Measurements from ENCODE around the gene NOP9. TPM values are rescaled to one million over a fixed set of nuclear protein-coding genes. Genes with fewer than 3 reads are reported as not detected.

The NOP9 gene, protein sequence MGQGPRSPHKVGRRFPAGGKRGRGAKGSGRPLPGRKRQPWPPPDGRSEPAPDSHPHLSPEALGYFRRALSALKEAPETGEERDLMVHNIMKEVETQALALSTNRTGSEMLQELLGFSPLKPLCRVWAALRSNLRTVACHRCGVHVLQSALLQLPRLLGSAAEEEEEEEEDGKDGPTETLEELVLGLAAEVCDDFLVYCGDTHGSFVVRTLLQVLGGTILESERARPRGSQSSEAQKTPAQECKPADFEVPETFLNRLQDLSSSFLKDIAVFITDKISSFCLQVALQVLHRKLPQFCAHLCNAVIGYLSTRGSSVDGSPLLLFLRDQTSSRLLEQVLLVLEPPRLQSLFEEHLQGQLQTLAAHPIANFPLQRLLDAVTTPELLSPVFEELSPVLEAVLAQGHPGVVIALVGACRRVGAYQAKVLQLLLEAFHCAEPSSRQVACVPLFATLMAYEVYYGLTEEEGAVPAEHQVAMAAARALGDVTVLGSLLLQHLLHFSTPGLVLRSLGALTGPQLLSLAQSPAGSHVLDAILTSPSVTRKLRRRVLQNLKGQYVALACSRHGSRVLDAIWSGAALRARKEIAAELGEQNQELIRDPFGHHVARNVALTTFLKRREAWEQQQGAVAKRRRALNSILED
- 8.8 and 13.8 TPM in 2 replicates for total RNA-seq (2014; rRNA removed; shearing (Covaris generic); ENCODE audit: low replicate concordance)

GRCh38 chr14:24299255-24300191, at the start of gene NOP9, which contains the start of gene DHRS1:
Gene NOP9 (plus strand): TSS chr14:24299850. CDS start chr14:24299955, 105 bp downstream.
Gene DHRS1 (minus strand): TSS chr14:24299780. CDS start chr14:24299106, 674 bp downstream.
- DNase-seq (ENCODE audit: low read depth): peak; percentile 77
- in situ Hi-C loops (cut with HindIII; ENCODE audit: low pct_unique_long_range_greater_than_20kb, low sequenced_read_pairs): no loop called here

DNA sequence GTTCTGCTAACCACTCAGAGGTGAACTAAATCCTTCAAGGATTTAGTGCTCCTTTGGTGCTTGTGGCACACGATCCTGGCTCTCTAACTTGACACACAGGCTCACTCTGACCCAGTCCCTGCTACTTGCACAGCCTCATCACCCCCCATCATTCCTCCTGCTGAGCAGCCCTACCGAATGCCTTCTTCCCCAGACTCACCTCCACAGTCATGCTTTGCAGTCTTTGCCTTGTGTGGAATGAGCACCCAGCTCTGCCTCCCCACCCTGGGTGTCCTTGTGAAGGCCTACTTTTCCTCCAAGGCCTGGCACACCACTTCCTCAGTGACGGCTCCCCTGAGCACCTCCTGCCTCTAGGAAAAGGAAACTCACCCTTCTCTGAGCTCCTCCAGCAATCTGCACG, 49.3 kb upstream of the NOP9 start:
- no peak for DNase-seq (ENCODE audit: low read depth)
- in situ Hi-C loops (cut with HindIII; ENCODE audit: low pct_unique_long_range_greater_than_20kb, low sequenced_read_pairs): no loop called here

DNA sequence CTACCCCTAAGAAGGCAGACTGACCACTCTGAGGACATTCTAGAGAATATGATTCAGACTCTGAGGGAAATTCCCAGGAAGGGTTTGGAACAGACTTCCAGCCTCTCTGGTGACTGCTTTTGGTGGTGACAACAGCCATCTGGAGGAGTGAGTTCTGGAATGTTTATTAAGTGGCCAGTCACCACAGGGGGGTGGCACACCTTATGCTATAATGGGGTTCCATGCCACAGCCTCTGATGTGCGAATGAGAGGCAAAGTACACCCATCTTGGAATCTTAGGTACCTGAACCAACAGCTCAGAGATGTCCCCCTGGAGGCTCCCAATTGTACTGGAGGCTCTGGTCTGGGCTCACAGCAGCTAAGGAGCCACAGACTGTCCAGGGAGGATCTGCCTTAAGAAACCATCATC, 47.8 kb upstream of the NOP9 start:
- in situ Hi-C loops (cut with HindIII; ENCODE audit: low pct_unique_long_range_greater_than_20kb, low sequenced_read_pairs): no loop called here

DNA sequence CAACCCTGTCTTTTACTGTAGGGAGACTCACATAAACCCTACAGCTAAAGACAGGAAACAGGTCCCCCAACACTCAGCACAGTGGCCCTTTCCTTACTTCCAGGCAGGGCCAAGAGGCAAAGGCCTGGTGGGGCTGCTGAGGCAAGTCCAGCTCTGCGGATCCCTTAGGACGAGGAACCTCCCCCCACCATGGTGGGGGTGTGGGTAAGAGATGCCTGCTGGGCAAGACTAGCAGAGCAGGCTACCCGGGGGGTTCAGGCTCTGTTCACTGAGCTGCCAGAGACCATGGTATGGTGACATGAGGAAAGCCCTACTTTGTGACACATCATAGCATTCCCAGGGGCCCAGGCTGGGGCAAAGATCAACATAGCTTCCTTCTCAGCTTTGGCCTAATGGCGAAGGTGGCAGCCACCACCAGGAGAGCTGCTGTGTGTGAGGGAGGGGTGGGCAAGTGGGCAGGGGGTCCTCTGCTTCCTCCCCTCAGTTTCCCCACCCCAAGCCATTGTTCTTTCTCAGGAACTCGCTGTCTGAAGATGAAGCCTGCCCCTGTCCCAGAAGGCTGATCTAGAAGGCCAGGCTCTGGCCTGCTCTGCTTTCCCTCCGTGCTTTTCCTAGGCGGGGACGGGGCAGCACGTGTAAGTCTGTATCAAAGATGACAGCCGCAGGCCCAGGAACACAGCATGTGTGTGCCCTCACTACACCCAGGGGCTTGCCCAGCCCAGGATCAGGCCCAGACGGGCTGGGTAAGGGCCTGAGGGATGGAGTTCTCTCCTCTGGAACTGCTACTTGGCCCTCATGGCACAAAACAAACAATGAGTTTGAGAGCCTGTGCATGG, 47.1 kb upstream of the NOP9 start:
- no peak for DNase-seq (ENCODE audit: low read depth)
- in situ Hi-C loops (cut with HindIII; ENCODE audit: low pct_unique_long_range_greater_than_20kb, low sequenced_read_pairs): no loop called here

More for the DNA sequence above, 47.8 kb upstream of the NOP9 start:
- no peak for DNase-seq (ENCODE audit: low read depth)

DNA sequence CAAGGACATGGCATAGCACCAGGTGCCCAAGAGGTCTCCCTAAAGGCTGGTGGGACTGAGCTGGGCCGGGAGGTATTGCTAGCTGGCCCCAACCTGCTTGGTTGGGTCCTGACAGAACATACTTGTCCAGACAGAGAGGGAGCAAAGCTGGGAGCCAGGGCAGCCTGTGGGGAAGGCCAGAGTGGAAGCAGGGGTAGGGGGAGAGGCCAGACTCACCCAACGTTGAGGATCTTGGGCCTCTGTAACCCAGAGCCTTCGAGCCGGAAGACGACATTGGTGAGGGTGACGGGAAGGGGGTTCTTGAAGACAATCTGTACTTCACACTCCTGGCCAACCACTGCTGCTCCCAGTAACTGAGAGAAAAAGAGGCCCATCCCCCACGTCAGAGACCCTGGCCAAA, 45.7 kb upstream of the NOP9 start:
- no peak for DNase-seq (ENCODE audit: low read depth)
- in situ Hi-C loops (cut with HindIII; ENCODE audit: low pct_unique_long_range_greater_than_20kb, low sequenced_read_pairs): no loop called here

GRCh38 chr14:24254630-24255392, 44.8 kb upstream of the NOP9 start:
- in situ Hi-C loops (cut with HindIII; ENCODE audit: low pct_unique_long_range_greater_than_20kb, low sequenced_read_pairs): no loop called here
- no peak for DNase-seq (ENCODE audit: low read depth)

DNA sequence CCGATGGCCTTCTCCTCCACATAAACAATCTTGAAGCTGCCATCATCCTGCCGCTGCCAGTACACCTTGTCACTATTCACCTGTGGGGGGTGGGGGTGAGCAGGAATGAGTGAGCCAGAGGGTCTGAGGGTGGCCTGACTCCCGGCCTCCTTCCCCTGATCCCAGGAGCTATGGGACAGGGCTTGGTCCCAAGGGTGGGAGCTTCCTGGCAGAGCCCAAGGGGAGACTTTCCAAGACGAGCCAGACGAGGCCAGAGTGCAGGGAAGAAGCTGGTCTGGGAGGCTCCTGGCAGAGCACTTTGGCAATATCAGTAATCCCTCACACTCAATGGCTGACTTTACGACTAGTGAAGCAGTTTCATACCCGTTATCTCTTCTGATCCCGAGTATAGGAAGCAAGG, 44.2 kb upstream of the NOP9 start:
- in situ Hi-C loops (cut with HindIII; ENCODE audit: low pct_unique_long_range_greater_than_20kb, low sequenced_read_pairs): no loop called here
- no peak for DNase-seq (ENCODE audit: low read depth)

GRCh38 chr14:24255931-24256711, 43.5 kb upstream of the NOP9 start:
- in situ Hi-C loops (cut with HindIII; ENCODE audit: low pct_unique_long_range_greater_than_20kb, low sequenced_read_pairs): no loop called here
- DNase-seq (ENCODE audit: low read depth): no peak

DNA sequence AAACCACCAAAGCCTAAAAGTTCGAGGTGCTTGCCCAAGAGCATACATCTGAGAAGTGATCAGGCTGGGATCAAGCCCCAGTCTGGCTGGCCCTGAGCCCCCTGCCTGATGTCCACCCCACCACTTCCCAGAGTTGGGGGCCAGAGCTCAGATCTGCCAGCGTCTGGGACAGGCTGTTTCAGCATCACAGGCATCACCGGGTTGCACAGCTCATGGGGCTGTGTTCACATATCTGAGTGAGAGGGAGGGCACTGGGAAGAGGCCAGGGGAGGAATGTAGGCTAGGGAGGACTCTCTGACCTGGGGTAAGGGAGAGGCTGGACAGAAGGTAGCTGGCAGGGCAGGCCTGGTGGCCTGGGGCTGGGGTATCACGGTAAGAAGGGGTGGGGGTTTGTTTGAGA, 42.7 kb upstream of the NOP9 start:
- DNase-seq (ENCODE audit: low read depth): no peak
- in situ Hi-C loops (cut with HindIII; ENCODE audit: low pct_unique_long_range_greater_than_20kb, low sequenced_read_pairs): no loop called here

- in situ Hi-C loops (cut with HindIII; ENCODE audit: low pct_unique_long_range_greater_than_20kb, low sequenced_read_pairs): no loop called here
- DNase-seq (ENCODE audit: low read depth): no peak
Measured at GRCh38 chr14:24258119-24258518, 41.5 kb upstream of the NOP9 start.

- no peak for DNase-seq (ENCODE audit: low read depth)
- in situ Hi-C loops (cut with HindIII; ENCODE audit: low pct_unique_long_range_greater_than_20kb, low sequenced_read_pairs): no loop called here
Measured at GRCh38 chr14:24258548-24259265, 40.9 kb upstream of the NOP9 start.

- in situ Hi-C loops (cut with HindIII; ENCODE audit: low pct_unique_long_range_greater_than_20kb, low sequenced_read_pairs): no loop called here
- DNase-seq (ENCODE audit: low read depth): no peak
Measured at GRCh38 chr14:24259282-24260025, 40.2 kb upstream of the NOP9 start.

DNA sequence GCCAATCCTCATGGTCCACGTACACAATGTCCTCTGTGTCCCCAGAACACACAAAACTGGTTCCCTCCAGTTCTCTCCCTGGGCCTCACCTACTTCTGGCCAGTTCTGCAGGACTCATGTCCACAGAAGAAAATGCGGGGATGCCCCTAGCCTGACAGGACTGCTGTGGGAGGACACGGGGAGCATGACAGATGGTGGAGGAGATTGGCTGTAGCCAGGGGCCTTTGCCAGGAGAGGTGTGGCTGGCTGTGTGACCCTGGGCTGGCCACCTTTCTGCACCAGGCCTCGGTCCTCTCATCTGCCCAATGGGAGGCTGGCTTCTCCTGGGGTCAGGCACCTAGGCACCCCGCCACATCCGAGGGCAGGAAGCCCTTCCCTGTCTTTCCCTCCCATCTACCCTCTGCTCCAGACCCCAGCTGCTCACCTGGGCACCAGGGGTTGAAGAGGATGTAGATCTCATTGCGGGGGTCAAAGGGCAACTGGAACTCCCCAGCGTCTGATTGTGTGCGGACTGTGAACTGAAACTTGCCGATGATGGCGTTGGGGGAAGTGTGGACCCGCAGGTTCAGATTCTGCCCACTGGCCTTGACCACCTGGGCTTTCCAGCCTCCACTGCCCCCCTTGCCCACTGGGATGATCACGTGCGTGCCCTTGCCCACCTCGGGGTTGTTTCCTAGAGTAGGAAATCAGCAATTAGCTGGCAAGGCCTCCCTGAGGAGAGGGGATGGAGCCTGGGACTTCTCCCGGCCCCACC, 39.4 kb upstream of the NOP9 start:
- in situ Hi-C loops (cut with HindIII; ENCODE audit: low pct_unique_long_range_greater_than_20kb, low sequenced_read_pairs): no loop called here
- DNase-seq (ENCODE audit: low read depth): no peak

- in situ Hi-C loops (cut with HindIII; ENCODE audit: low pct_unique_long_range_greater_than_20kb, low sequenced_read_pairs): no loop called here
- no peak for DNase-seq (ENCODE audit: low read depth)
Measured at GRCh38 chr14:24260780-24261157, 38.9 kb upstream of the NOP9 start.
